Stimulated activated naive CD4-positive, alpha-beta T cell (primary cell): ENCODE measurements around the gene ERC2.

Experiments used
- DNase-seq, 6 experiments: peaks; one replicate each; lab custom pipeline; 2025; lab: John Stamatoyannopoulos, UW

ERC2 gene

GRCh38 chr3:55929154-55929869 lies 539.0 kb downstream of the ERC2 start:
- no peak for DNase-seq

- DNase-seq: no peak
Measured at GRCh38 chr3:55923626-55924025, 544.6 kb downstream of the ERC2 start.

GRCh38 chr3:55923207-55923606 lies 545.1 kb downstream of the ERC2 start:
- DNase-seq: no peak

- no peak for DNase-seq
Measured at GRCh38 chr3:55912880-55913279, 555.4 kb downstream of the ERC2 start.

GRCh38 chr3:55911266-55911665 lies 557.0 kb downstream of the ERC2 start:
- no peak for DNase-seq

GRCh38 chr3:55910543-55910942 lies 557.7 kb downstream of the ERC2 start:
- DNase-seq: no peak

- no peak for DNase-seq
Measured at GRCh38 chr3:55909373-55909772, 558.9 kb downstream of the ERC2 start.

- DNase-seq: no peak
Measured at GRCh38 chr3:55907616-55908015, 560.7 kb downstream of the ERC2 start.

GRCh38 chr3:55906896-55907295 lies 561.4 kb downstream of the ERC2 start:
- no peak for DNase-seq

GRCh38 chr3:55904716-55905115 lies 563.6 kb downstream of the ERC2 start:
- no peak for DNase-seq

- DNase-seq: no peak
Measured at GRCh38 chr3:55903680-55904079, 564.6 kb downstream of the ERC2 start.

- no peak for DNase-seq
Measured at GRCh38 chr3:55902221-55902900, 565.9 kb downstream of the ERC2 start.

- DNase-seq: no peak
Measured at GRCh38 chr3:55899887-55900286, 568.4 kb downstream of the ERC2 start.

GRCh38 chr3:55897573-55898224 lies 570.6 kb downstream of the ERC2 start:
- no peak for DNase-seq

- no peak for DNase-seq
Measured at GRCh38 chr3:55895897-55896566, 572.2 kb downstream of the ERC2 start.

GRCh38 chr3:55894605-55895004 lies 573.7 kb downstream of the ERC2 start:
- no peak for DNase-seq

- no peak for DNase-seq
Measured at GRCh38 chr3:55893045-55893664, 575.1 kb downstream of the ERC2 start.

GRCh38 chr3:55891106-55891505 lies 577.2 kb downstream of the ERC2 start:
- no peak for DNase-seq

- DNase-seq: no peak
Measured at GRCh38 chr3:55888282-55888885, 579.9 kb downstream of the ERC2 start.

GRCh38 chr3:55885721-55886120 lies 582.5 kb downstream of the ERC2 start:
- no peak for DNase-seq

GRCh38 chr3:55884491-55885285 lies 583.6 kb downstream of the ERC2 start:
- DNase-seq: no peak
